OCI-LY3 (cell line): ENCODE results near the gene CLMP.

Source experiments
- CTCF ChIP-seq: fragments of 200-600, 300-600 bp; sonication (generic); IDR thresholded peaks from 2 replicates; pipeline ENCODE4 v1.5.1; 2014; ENCODE audit warnings: antibody characterized with exemption, low read length, low read depth
- EZH2phosphoT487 ChIP-seq: fragments of 200-600 bp; shearing (Covaris generic); IDR thresholded peaks from 2 replicates; pipeline ENCODE4 v1.6.1; 2018; ENCODE audit warnings: antibody characterized with exemption, mixed run types, low read depth

GRCh38 chr11:123073343-123074057 lies 121.5 kb downstream of the CLMP start:
- TF ChIP-seq CTCF (no peak), EZH2phosphoT487 (no peak)
